Lower leg skin (tissue), 4 donors: Measurements from ENCODE around the gene LITAF. TPM values are rescaled to one million over a fixed set of nuclear protein-coding genes. Genes with fewer than 3 reads are reported as not detected.

Experiments
- DNase-seq, 2 donors: peaks; one replicate each; pipeline ENCODE4 v3.0.0-alpha.2; 2019; ENCODE audit warnings: low spot score in 2 of 2
- H3K4me3 ChIP-seq: fragments of 200-600 bp; sonication (generic); 2 replicates; pipeline ENCODE4 v1.5.1; 2017; ENCODE audit warnings: mild to moderate bottlenecking, low read depth; ENCODE audit not compliant: poor library complexity, severe bottlenecking
- CTCF ChIP-seq, 3 donors: fragments of 450-650 bp; IDR thresholded peaks; one replicate each; pipeline ENCODE4 v1.5.1; 2016; ENCODE audit warnings: antibody characterized with exemption in 3 of 3, mild to moderate bottlenecking in 3 of 3, moderate library complexity in 2 of 3
- POLR2A ChIP-seq, 2 donors: fragments of 450-650 bp; IDR thresholded peaks; one replicate each; pipeline ENCODE4 v1.6.1; 2016 to 2017; ENCODE audit warnings: antibody characterized with exemption in 2 of 2, mild to moderate bottlenecking in 1 of 2, moderate library complexity in 1 of 2
- WGBS, 2 donors: methylation state at CpG; one replicate each; pipeline ENCODE4 v1.1.5; 2018; 5-methylcytosine and 5-hydroxymethylcytosine counted together
- intact Hi-C: fragments of 100-400 bp; cut with DNase I; formaldehyde crosslinking; loops from one replicate; pipeline ENCODE4 v1.15.0; 2023; ENCODE audit warnings: low total_unique reads
- total RNA-seq, 4 donors: library from RNA; depleted of rRNA; stranded (reverse); fragments of >200 nt; gene quantifications; one replicate each; pipeline ENCODE4 v1.1.0, GENCODE V29; 2016

The LITAF gene
- total RNA-seq, 4 donors from 2014 or later, result 54.9 to 84.2 (median 67.7) TPM

- intact Hi-C loops, result no loop called here
- no peak for TF ChIP-seq CTCF (IDR thresholded peaks at IDR 0.05)
- no peak for TF ChIP-seq POLR2A (IDR thresholded peaks at IDR 0.05)
- H3K4me3 ChIP-seq, result no peak overlapping the region
- DNase-seq, result no peak
- 93 to 100% methylated on average over 2 of the region's 2 CpGs for WGBS, 2 donors
These were observed 32.7 kb upstream of the LITAF start for GRCh38 chr16:11619327-11619851.

- no peak overlapping the region for H3K4me3 ChIP-seq
- intact Hi-C loops, result no loop called here
- 79 to 85% methylated on average over 16 of the region's 16 CpGs for WGBS, 2 donors
- TF ChIP-seq POLR2A (IDR thresholded peaks at IDR 0.05) (no peak), CTCF (IDR thresholded peaks at IDR 0.05) (no peak)
- DNase-seq, result no peak
These were observed 31.5 kb upstream of the LITAF start for GRCh38 chr16:11618107-11618717.

- DNase-seq, result no peak
- TF ChIP-seq POLR2A (IDR thresholded peaks at IDR 0.05), result no peak
- TF ChIP-seq CTCF (IDR thresholded peaks at IDR 0.05), result no peak
- intact Hi-C loops, result no loop called here
- no peak overlapping the region for H3K4me3 ChIP-seq
- 70 to 82% methylated on average over 8 of the region's 8 CpGs for WGBS, 2 donors
These were observed 29.2 kb upstream of the LITAF start for GRCh38 chr16:11615748-11616447.

GRCh38 chr16:11614587-11615175 is 28.0 kb upstream of the LITAF start:
- no peak for DNase-seq
- H3K4me3 ChIP-seq, result no peak overlapping the region
- TF ChIP-seq POLR2A (IDR thresholded peaks at IDR 0.05) (no peak), CTCF (IDR thresholded peaks at IDR 0.05) (no peak)
- 62 to 76% methylated on average over 10 of the region's 10 CpGs for WGBS, 2 donors
- intact Hi-C loops, result no loop called here

GRCh38 chr16:11613381-11614303 is 26.9 kb upstream of the LITAF start:
- no peak overlapping the region for H3K4me3 ChIP-seq
- no peak for TF ChIP-seq POLR2A (IDR thresholded peaks at IDR 0.05)
- no peak for TF ChIP-seq CTCF (IDR thresholded peaks at IDR 0.05)
- peak; percentile 72 to 93 for DNase-seq
- intact Hi-C loops, result no loop called here
- WGBS, 2 donors, result 68 to 73% methylated on average over 19 to 20 of the region's 20 CpGs
